Ureter (tissue), 1 donor: ENCODE results near the gene VPS41. TPM values are rescaled to one million over a fixed set of nuclear protein-coding genes. Genes with fewer than 3 reads are reported as not detected.

ENCODE experiments used
- DNase-seq: peaks from one replicate; pipeline ENCODE4 v3.0.0-alpha.2; 2020; ENCODE audit warnings: low spot score
- total RNA-seq: library from RNA; stranded (reverse); gene quantifications from one replicate; pipeline ENCODE4 v1.2.4, GENCODE V29; 2023
- donor health status: DM: yes; HTN: yes; CAD: no.

VPS41 gene
- total RNA-seq, 1 donor from 2014 or later = 88.0 TPM

DNA sequence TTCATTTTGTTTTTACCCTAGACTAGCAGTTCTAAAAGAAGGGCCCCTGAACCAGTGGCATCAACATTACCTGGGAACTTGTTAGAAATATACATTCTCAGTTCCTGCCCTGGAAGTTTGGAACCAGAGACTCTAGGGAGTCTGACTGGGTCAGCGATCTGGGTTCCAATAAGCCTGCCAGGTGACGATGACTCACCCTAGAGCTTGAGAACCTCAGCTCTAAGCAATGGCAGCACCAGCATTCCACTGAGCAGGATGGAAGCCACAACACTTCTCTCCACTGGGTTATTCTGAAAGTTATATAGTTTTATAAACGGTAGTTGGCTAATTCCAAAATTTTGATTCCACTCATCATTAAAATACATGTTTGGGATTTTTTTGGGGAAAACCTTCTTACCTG, 180.8 kb downstream of the VPS41 start:
- no peak for DNase-seq

DNA sequence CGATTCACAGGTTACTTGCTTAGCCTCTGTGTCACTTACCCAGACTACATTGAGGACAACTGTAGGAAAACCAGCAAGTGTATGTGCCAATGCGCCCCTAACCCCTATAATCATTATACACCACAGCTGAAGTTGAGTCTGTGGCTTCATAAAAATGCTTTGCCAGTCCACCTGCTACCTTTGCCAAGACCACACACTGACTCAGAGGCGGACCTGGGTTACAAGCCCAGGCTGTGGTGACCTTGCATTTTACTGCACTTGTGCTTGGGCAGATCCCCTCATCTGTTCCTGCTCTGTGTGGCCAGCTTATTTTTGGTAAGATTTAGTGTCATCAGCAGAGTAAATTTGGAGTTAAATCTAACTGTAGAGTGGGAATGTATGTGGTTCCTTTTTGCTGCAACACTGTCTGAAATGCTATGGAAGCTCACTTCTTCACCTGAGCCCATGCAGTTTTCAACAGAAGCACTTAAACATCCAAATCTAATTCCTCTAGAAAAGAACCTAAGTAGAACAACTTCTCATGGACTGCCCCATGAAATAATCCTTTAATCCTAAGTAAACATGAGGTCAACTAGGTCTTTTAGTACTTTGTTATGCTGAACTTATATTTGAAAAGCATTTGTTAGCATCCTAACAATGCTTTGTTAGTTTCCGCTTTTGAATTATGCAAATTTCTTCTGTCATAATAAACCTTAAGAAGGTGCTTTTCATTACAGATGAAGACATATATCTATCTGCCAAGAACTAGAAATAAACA, 181.6 kb downstream of the VPS41 start:
- no peak for DNase-seq

- DNase-seq = no peak
These were observed 185.7 kb downstream of the VPS41 start for GRCh38 chr7:38723327-38723726.

DNA sequence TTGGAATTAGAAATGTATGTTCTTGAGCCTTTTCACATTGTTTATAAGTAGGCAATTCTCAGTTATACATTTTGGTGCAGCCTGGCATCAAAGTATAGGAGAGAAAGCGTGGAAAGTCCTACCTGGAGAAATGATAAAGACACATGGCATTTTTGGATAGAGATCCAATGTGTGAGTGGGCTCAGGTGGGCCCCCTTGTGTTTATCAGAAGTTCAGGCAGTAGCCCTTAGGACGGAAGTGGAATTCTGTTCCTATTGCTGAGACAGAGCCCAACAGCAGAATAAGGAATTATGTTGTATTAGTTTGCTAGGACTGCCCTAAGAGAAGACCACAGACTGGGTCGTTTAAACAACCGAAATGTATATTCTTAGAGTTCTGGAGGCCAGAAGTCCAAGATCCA, 192.6 kb downstream of the VPS41 start:
- DNase-seq = no peak

DNA sequence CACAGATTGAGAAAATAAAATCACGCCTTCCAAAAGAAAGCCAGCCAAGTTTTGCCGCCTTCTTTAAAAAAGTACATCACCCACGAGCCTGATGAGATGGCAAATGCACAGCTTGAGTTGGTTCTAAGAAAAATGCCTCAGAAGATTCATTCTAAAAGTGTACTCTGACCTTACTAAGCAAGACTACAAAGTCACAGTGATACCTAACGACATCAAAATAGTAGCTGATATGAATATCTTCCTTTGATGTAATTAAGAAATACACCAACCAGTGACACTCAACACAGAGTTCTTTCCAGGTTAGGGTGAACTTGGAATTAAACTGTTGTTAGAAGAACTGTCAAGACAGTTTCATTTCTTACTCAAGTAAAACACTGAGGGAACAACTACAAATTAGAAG, 199.9 kb downstream of the VPS41 start:
- no peak for DNase-seq

DNA sequence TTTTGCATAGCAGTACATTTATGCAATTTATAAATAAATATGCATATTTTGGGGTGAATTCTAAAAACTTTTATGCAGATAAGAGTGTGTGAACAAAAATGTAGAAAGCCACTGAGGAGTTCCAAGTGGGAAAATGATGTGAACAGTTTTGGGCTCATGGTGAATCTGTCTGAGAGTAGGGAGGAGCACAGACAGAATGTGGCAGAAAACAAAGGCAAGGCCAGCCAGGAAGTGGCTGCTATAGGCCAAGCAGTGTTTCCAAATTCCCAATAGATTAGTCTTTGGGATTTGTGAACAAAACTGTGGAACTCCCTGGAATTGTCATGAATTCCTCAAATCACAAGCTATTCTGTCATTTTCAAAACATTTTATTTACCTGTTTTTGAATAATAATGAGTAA, 204.2 kb downstream of the VPS41 start:
- no peak for DNase-seq

DNA sequence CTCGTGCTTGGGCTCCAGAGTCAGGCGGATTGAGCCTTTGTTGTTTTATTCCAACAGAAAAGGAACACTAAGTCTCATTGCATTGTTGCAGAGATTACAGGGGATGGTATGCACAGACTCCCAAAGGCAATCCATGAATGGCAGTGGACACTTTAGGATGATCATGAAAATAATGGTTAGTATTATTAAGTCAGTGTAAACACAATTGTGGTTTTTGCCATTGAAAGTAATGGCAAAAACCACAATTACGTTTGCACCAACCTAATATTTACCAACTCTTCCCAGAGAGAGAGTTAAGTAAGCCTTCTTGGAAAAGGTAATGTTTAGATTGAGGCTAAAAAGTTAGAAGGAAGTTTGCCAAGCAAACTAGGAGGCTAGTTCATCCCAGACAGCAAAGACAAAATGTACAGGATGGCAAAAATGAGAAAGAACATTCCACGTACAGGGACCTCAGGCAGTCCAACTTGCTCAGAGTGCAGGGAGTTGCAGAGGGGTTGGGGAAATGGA, 204.9 kb downstream of the VPS41 start:
- DNase-seq = no peak

DNA sequence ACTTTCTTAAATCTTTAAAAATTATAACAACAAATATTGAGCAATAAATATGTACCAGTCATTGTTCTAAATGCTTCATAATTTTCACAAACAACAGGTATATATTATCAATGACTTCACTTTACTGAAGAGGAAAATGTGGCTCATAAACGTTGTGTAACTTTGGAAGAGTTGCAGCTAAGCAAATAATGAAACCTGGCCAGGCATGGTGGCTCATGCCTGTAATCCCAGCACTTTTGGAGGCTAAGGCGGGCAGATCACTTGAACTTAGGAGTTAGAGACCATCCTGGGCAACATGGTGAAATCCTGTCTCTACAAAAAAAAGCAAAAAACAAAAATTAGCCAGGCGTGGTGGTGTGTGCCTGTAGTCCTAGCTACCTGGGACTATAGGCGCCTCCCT, 205.9 kb downstream of the VPS41 start:
- DNase-seq = no peak

- DNase-seq = no peak
These were observed 206.9 kb downstream of the VPS41 start for GRCh38 chr7:38702002-38702535.

GRCh38 chr7:38700116-38700515, 208.9 kb downstream of the VPS41 start:
- DNase-seq = no peak

GRCh38 chr7:38699471-38699870, 209.5 kb downstream of the VPS41 start:
- DNase-seq = no peak

DNA sequence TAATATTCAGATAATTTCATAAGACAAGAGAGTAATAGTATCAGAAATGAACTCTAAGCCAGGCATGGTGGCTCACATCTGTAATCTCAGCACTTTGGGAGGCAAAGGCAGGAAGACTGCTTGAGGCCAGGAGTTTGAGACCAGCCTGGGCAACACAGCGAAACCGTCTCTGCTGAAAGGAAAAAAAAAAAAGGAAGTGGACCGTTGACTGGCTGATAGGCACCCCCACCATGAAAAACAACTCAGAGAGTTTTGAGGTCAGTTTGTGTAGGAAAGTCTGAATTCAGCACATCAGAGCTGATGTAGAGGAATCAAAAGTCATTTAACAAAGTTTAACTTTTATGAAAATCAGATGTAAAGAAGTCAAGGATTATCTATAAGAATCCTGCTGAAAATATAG, 214.7 kb downstream of the VPS41 start:
- DNase-seq = no peak

DNA sequence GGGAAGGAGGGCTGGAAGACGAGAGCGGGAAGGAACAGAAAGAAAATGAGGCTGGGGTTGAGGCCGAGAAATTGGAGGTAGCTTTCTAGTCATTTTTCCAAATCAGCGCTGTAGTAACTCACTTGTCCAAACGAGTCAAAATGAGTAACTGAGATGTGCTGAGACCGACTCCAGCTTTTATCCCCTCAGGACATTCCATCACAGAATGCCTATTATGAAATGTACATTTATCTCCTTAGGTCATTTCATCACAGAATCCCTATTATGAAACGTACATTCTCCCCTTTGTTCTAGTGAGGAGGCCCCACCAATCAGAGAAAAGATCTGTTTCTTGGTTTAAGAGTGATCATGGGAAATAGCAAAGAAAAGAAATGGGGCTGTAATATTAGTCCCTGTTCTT, 222.1 kb downstream of the VPS41 start:
- DNase-seq = no peak

DNA sequence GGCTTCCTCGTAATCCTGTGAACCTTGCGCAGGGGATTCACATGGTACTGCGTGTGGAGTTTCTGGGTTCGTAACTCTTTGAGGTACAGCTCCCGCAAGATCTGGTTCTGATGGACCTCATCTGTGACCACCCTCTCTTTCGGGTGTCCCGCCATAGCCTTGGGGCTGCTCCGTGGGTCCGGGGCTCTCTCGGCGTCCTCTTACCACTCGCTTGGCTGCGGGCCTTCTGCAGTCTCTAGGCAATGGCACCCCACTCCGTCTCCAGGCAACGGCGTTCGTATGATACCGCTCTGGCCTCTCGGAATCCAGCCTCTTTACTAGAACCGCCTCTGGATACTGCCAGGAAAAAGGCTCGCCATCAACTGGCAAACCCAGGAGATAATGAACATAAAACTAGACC, 223.1 kb downstream of the VPS41 start:
- DNase-seq = no peak

DNA sequence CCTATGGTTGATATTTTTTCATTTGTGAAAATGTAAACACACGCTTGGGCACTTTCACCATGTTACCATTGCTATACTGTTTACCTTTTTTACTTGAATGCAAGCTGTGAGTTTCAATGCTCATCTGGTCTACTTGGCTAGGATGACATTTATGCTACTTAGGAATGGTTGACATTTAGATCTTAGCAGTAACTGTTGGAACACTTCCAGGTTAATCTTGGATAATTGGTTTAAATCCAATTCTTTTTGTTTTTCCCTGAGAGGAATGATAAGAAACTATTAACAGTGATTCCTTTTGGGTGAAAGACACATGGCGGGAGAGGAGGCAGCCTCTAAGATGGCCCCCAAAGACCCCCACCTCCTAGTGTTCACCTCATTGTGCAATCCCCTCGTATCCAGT, 226.4 kb downstream of the VPS41 start:
- no peak for DNase-seq

DNA sequence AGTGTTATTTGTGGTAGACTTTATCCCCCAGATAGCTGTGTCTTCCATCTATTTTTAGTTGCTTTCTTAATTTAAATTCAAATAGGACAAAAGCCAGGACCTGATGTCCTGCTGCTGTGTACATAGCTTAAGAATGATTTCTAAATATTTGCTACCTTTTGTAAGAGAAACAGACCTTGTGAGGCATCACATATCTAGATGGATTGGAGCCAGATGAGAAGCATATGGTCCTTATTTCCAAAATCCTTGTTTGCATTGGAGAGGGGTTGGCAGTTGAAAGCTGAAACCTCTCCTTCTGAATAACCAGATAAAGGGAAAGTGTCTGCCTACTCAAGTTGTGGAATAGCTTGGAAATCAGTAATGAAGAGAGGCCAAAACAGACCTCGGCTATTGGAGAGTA, 227.1 kb downstream of the VPS41 start:
- DNase-seq = no peak

DNA sequence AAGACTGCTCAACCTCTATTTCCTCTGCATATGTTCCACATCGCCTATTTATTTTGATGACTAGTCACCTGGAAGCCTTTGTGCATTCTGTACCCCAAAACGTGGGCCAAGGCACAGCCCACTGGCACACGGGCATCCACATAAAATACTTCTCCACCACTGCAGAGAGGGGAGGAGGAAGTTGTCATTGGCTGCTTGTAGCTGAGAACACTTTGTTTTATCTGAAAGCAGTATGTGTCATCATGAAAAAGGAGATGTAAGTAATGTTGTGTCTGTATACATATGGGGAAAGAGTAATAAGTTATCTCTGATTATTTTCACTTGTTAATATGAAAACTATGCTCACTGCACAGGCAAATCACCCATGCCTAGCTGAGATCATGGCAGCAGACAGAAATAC, 229.6 kb downstream of the VPS41 start:
- DNase-seq = no peak

DNA sequence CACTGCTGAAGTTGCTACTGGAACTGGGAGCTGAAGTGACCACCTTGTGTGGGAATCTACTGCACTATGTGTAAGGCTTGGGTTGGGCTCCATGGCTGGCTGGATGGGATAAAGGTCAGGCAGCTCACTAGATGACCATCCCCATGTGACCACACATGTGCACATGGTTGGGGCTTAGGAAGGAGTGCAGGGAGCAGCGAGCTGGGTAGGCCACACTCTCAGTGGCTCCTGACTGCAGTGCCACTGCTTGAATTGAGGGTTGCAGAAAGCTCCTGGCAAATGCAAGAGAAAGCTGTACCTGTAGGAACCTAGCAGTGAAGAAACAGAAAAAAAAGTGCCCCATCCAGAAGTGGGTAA, 230.3 kb downstream of the VPS41 start:
- no peak for DNase-seq

DNA sequence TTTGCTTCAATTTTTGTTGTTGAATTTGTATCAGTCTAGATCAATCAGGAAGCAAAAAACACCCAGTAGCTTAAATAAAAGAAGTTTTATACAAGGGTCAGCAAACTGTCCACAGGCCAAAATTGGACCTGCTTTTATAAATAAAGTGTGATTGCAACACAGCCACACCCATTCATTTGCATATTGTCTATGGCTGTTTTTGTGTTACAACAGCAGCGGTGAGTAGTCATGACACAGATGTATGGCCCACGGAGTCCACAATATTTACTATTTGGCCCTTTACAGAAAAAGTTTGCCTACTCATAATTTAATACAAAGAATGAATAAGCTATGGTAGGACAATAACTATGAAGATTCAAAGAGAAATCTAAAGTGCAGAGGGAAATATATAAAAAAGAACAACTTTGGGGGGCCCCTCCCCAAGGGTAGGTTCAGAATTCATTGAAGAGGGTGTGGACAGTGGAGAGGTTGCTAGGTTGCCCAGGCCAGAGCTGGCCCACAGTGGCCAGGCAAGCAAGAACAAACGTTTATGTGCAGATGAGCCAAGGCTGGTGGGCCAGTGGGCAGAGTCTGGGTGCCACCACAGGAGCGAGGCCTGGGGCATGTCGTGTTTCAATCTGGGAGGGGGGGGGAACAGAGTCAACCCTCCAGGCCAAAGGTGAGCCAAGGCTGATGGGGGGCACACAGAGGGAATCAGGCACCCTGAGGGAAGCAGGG, 230.9 kb downstream of the VPS41 start:
- no peak for DNase-seq

GRCh38 chr7:38675494-38676106, 233.4 kb downstream of the VPS41 start:
- DNase-seq = no peak

DNA sequence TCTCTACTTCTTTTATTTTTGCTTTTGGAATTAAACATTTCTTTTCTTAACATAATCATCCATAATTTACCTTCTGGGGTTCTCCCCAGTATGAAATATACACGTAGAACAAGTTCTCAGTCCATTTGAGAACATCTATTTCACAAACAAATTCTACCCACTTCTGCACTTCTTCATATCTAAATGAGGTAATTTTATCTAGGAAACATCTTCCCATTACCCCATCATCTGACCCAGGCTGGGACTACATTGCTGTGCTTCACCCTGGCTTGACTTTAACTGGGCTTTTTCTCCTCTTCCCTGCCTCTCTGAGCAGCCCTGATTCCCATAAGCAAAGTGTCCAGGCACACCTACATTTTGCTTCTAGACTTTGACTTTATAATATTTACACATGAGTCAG, 234.5 kb downstream of the VPS41 start:
- DNase-seq = no peak

GRCh38 chr7:38673795-38674194, 235.2 kb downstream of the VPS41 start:
- DNase-seq = no peak
